ENCODE data around the gene PHACTR3. TPM values are rescaled to one million over a fixed set of nuclear protein-coding genes. Genes with fewer than 3 reads are reported as not detected.

The PHACTR3 gene
- total RNA-seq, 1 experiment from 2014 or later, result not detected

DNA sequence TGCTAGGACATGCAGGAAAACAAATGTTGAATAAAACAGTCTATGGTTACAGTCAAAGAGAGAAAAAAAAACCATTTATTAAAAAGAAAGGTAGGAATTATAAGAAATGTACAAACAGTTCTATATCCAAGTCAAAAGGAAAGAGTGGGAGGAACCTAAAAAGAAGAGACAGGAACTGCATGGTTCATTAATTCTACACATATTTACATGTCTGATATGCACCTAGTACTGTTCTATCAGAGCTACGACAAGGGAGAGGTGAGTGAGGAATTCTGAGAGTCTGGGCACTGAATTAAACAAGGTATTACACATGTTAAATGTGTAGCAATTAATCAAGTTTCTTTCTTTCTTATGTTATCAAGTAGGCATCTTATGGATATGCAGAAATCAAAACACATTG lies 287.2 kb downstream of the PHACTR3 start:
- no peaks in the 10 kb centered on the region for H3K9me3 ChIP-seq (ENCODE audit: low read length)
- H3K36me3 ChIP-seq (ENCODE audit: insufficient read depth, low read length), result no peaks in the 10 kb centered on the region
- H3K4me3 ChIP-seq (ENCODE audit: low read length), result no peak overlapping the region
- no peak overlapping the region for H3K9ac ChIP-seq (ENCODE audit: low read length)
- 0 out of 2 replicates have a peak, but pooled peaks cover 4% of the 10 kb centered on the region for H4K20me1 ChIP-seq (ENCODE audit: insufficient read depth, low read depth, low read length)
- no peak for DNase-seq
- peaks cover 5% of the 10 kb centered on the region; the same call in 1 of the 2 replicates for H3K4me1 ChIP-seq (ENCODE audit: low read length)
- no peak overlapping the region for H2AFZ ChIP-seq (ENCODE audit: low read length)
- H3K4me2 ChIP-seq (ENCODE audit: low read depth, low read length, poor library complexity, severe bottlenecking), result no peak overlapping the region
- H3K27me3 ChIP-seq (ENCODE audit: low read length), result no peaks in the 10 kb centered on the region
- no peak overlapping the region for H3K27ac ChIP-seq (ENCODE audit: low read length)
- H3K79me2 ChIP-seq (ENCODE audit: low read length), result no peaks in the 10 kb centered on the region
- no peaks in the 10 kb centered on the region for H3K9me2 ChIP-seq (replicated peaks; ENCODE audit: insufficient read depth, low read length)

DNA sequence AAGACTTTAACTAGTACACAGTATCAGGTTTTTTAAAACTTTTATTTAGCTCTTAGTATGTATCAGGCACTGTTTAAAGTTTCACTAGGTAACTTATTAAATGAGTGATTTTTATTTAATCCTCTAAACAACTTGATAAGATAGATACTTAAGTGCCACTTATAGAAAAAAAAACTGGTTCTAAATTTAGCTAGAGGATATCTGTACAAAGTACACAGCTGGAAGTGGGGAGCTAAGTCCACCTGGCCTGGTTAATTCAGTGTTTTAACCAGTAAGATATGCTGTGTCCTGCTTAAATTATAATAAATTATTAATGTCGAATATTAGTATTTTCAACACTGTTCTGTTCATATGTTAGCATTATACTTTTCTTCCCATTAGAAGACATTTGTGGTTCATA lies 291.6 kb downstream of the PHACTR3 start:
- H3K4me2 ChIP-seq (ENCODE audit: low read depth, low read length, poor library complexity, severe bottlenecking), result no peak overlapping the region
- H3K27ac ChIP-seq (ENCODE audit: low read length), result no peak overlapping the region
- H3K27me3 ChIP-seq (ENCODE audit: low read length), result no peaks in the 10 kb centered on the region
- H2AFZ ChIP-seq (ENCODE audit: low read length), result no peak overlapping the region
- H3K36me3 ChIP-seq (ENCODE audit: insufficient read depth, low read length), result no peaks in the 10 kb centered on the region
- 0 out of 2 replicates have a peak, but pooled peaks cover 4% of the 10 kb centered on the region for H4K20me1 ChIP-seq (ENCODE audit: insufficient read depth, low read depth, low read length)
- no peak for DNase-seq
- H3K9ac ChIP-seq (ENCODE audit: low read length), result no peak overlapping the region
- no peaks in the 10 kb centered on the region for H3K79me2 ChIP-seq (ENCODE audit: low read length)
- no peak overlapping the region for H3K4me3 ChIP-seq (ENCODE audit: low read length)
- H3K9me3 ChIP-seq (ENCODE audit: low read length), result no peaks in the 10 kb centered on the region
- H3K4me1 ChIP-seq (ENCODE audit: low read length), result peaks cover 5% of the 10 kb centered on the region; the same call in 1 of the 2 replicates
- no peaks in the 10 kb centered on the region for H3K9me2 ChIP-seq (replicated peaks; ENCODE audit: insufficient read depth, low read length)

Small RNA genes within 50 kb of the gene (small RNA-seq; reads per million reads assigned to genes)
- gene RNU7-141P, result 0.20 reads per million
